KMS-11 (cell line): ENCODE data around the gene C2CD4B.

ENCODE experiments used
- H2AFZ ChIP-seq: fragments of 200-600 bp; sonication (generic); 2 replicates; pipeline ENCODE4 v1.6.1; 2016; ENCODE audit warnings: antibody characterized with exemption, mixed run types, low read depth
- H3K27ac ChIP-seq: fragments of 200-600 bp; sonication (generic); 2 replicates; pipeline ENCODE4 v1.6.1; 2016; ENCODE audit warnings: mild to moderate bottlenecking, mixed run types
- H3K27me3 ChIP-seq: fragments of 200-600 bp; sonication (generic); 2 replicates; pipeline ENCODE4 v1.6.1; 2017; ENCODE audit warnings: mild to moderate bottlenecking, low read depth, mixed run types, moderate library complexity; ENCODE audit not compliant: insufficient read depth
- H3K36me3 ChIP-seq: fragments of 200-600 bp; sonication (generic); 2 replicates; pipeline ENCODE4 v1.6.1; 2017; ENCODE audit warnings: mild to moderate bottlenecking, mixed run types; ENCODE audit not compliant: insufficient read depth
- H3K4me1 ChIP-seq: fragments of 200-600 bp; sonication (generic); 2 replicates; pipeline ENCODE4 v1.6.1; 2016; ENCODE audit warnings: mild to moderate bottlenecking, low read depth, mixed run types; ENCODE audit not compliant: poor library complexity, severe bottlenecking
- H3K4me2 ChIP-seq: fragments of 200-600 bp; sonication (generic); 2 replicates; pipeline ENCODE4 v1.7.0; 2016; ENCODE audit warnings: mild to moderate bottlenecking, mixed run types
- H3K4me3 ChIP-seq: fragments of 200-600 bp; sonication (generic); IDR thresholded peaks from 2 replicates; pipeline ENCODE4 v1.6.1; 2017; ENCODE audit warnings: low read depth, low read length, mixed read lengths; ENCODE audit not compliant: insufficient read depth
- H3K79me2 ChIP-seq: fragments of 200-600 bp; sonication (generic); 2 replicates; pipeline ENCODE4 v1.6.1; 2016; ENCODE audit warnings: low read depth, mixed run types; ENCODE audit not compliant: insufficient read depth
- H3K9ac ChIP-seq: fragments of 200-600 bp; sonication (generic); 2 replicates; pipeline ENCODE4 v1.6.1; 2016; ENCODE audit warnings: mild to moderate bottlenecking, mixed run types
- H4K20me1 ChIP-seq: fragments of 200-600 bp; sonication (generic); 2 replicates; pipeline ENCODE4 v1.6.1; 2016; ENCODE audit warnings: mild to moderate bottlenecking, mixed run types; ENCODE audit not compliant: insufficient read depth
- CTCF ChIP-seq: fragments of 200-600 bp; sonication (generic); conservative IDR thresholded peaks from 2 replicates; pipeline ENCODE4 v1.6.1; 2017; ENCODE audit warnings: low read depth, mild to moderate bottlenecking, antibody characterized with exemption, low read length, moderate library complexity, mixed read lengths

C2CD4B gene

GRCh38 chr15:62165104-62165792, at the start of gene C2CD4B:
Gene C2CD4B, minus strand, starts transcription at chr15:62165285. Its CDS starts 301 bp downstream, at chr15:62164984.
- H3K9ac ChIP-seq, result no peak within 1 kb of the TSS
- H3K4me3 ChIP-seq, result no peak within 1 kb of the TSS
- no peaks in the 10 kb centered on the region for H4K20me1 ChIP-seq
- no peaks in the 10 kb centered on the region for H3K36me3 ChIP-seq
- TF ChIP-seq CTCF, result no peak
- H3K4me2 ChIP-seq, result no peak within 1 kb of the TSS
- H3K27ac ChIP-seq, result no peak within 1 kb of the TSS
- H3K4me1 ChIP-seq, result no peaks in the 10 kb centered on the region
- no peak within 1 kb of the TSS for H2AFZ ChIP-seq
- no peaks in the 10 kb centered on the region for H3K79me2 ChIP-seq
- H3K27me3 ChIP-seq, result no peaks in the 10 kb centered on the region

GRCh38 chr15:62212741-62213140, 47.7 kb upstream of the C2CD4B start:
- Histone ChIP-seq H3K27me3 (no peaks in the 10 kb centered on the region), H3K4me1 (no peaks in the 10 kb centered on the region), H3K4me3 (no peak overlapping the region), H4K20me1 (no peaks in the 10 kb centered on the region), H3K27ac (no peak overlapping the region), H3K36me3 (no peaks in the 10 kb centered on the region), H3K9ac (no peak overlapping the region), H3K79me2 (no peaks in the 10 kb centered on the region), H3K4me2 (no peak overlapping the region), H2AFZ (no peak overlapping the region)
- no peak for TF ChIP-seq CTCF

- H3K27me3 ChIP-seq, result no peaks in the 10 kb centered on the region
- no peaks in the 10 kb centered on the region for H3K4me1 ChIP-seq
- H3K4me3 ChIP-seq, result no peak overlapping the region
- no peaks in the 10 kb centered on the region for H3K79me2 ChIP-seq
- H2AFZ ChIP-seq, result no peak overlapping the region
- no peak for TF ChIP-seq CTCF
- no peaks in the 10 kb centered on the region for H3K36me3 ChIP-seq
- H3K4me2 ChIP-seq, result no peak overlapping the region
- H3K9ac ChIP-seq, result no peak overlapping the region
- H4K20me1 ChIP-seq, result no peaks in the 10 kb centered on the region
- H3K27ac ChIP-seq, result no peak overlapping the region
These were observed 46.3 kb upstream of the C2CD4B start for GRCh38 chr15:62211348-62211747.

GRCh38 chr15:62209821-62210220, 44.7 kb upstream of the C2CD4B start:
- TF ChIP-seq CTCF, result no peak
- no peaks in the 10 kb centered on the region for H4K20me1 ChIP-seq
- no peaks in the 10 kb centered on the region for H3K36me3 ChIP-seq
- H3K9ac ChIP-seq, result no peak overlapping the region
- no peak overlapping the region for H3K27ac ChIP-seq
- H2AFZ ChIP-seq, result no peak overlapping the region
- no peaks in the 10 kb centered on the region for H3K4me1 ChIP-seq
- H3K4me3 ChIP-seq, result no peak overlapping the region
- no peaks in the 10 kb centered on the region for H3K79me2 ChIP-seq
- H3K27me3 ChIP-seq, result no peaks in the 10 kb centered on the region
- no peak overlapping the region for H3K4me2 ChIP-seq
